GM15510 (cell line): ENCODE results near the gene FAM193A.

Experiments used
- POLR2A ChIP-seq: IDR thresholded peaks from 3 replicates; pipeline ENCODE4 v1.6.1; 2011; ENCODE audit warnings: borderline replicate concordance; ENCODE audit not compliant: insufficient read length; ENCODE audit errors: extremely low read depth

Gene FAM193A

GRCh38 chr4:2615821-2616220 lies 79.4 kb downstream of the FAM193A start:
- no peak for TF ChIP-seq POLR2A

DNA sequence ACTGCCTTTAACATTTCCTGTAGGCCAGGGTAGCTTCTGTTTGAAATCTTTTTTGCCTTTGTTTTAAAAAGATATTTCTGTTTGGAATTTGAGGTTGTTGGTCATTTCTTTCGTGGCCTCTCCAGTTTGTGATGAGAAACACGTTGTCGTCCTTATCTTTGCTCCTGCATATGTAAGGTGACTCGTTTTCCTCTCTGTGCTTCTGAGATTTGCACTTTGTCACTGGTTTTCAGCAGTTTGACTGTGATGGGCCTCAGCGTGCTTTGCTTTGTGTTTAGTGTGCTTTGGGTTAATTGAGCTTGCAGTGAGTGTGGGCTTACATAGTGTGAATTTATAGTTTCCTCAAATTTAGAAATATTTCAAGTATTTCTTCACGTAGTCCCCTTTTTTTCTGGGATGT lies 81.5 kb downstream of the FAM193A start:
- TF ChIP-seq POLR2A, result no peak

- no peak for TF ChIP-seq POLR2A
Measured at GRCh38 chr4:2619459-2619858, 83.0 kb downstream of the FAM193A start.

- TF ChIP-seq POLR2A, result no peak
Measured at GRCh38 chr4:2621419-2621818, 85.0 kb downstream of the FAM193A start.

GRCh38 chr4:2623442-2623841 lies 87.0 kb downstream of the FAM193A start:
- TF ChIP-seq POLR2A, result no peak

- no peak for TF ChIP-seq POLR2A
Measured at GRCh38 chr4:2624782-2625530, 88.5 kb downstream of the FAM193A start.

- TF ChIP-seq POLR2A, result no peak
Measured at GRCh38 chr4:2626231-2626630, 89.8 kb downstream of the FAM193A start.

DNA sequence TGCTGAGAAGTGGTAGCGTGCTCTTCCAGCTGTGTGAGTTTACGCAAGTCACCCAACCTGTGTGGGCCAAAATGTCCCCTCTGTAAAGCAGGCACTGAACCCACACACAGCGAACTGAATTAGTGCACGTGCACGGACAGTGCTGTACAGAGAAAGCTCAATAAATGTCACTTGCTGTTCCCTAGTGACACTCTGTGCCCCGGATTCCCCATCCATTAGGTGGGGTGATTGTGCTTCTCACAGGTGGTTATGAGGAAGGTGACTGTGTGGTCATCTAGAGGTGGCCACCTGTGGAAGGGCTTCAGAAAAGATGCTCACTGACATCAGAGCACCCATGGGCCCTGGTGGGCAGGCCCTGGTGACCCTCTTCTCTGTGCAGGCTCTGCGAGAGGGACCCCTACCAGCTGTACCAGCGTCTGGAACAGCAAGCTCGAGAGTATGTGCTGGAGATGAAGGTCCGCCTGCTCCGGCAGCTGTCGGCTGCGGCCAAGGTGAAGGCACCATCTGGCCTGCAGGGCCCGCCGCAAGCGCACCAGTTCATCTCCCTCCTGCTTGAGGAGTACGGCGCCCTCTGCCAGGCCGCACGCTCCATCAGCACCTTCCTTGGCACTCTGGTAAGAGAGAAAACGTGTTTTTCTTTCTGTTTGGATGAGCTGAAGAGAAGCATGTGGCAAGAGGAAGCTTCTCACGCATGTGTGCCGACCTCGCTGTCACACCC lies 94.3 kb downstream of the FAM193A start:
- TF ChIP-seq POLR2A, result no peak

- no peak for TF ChIP-seq POLR2A
Measured at GRCh38 chr4:2634014-2634413, 97.6 kb downstream of the FAM193A start.

- TF ChIP-seq POLR2A, result no peak
Measured at GRCh38 chr4:2636331-2636730, 99.9 kb downstream of the FAM193A start.

DNA sequence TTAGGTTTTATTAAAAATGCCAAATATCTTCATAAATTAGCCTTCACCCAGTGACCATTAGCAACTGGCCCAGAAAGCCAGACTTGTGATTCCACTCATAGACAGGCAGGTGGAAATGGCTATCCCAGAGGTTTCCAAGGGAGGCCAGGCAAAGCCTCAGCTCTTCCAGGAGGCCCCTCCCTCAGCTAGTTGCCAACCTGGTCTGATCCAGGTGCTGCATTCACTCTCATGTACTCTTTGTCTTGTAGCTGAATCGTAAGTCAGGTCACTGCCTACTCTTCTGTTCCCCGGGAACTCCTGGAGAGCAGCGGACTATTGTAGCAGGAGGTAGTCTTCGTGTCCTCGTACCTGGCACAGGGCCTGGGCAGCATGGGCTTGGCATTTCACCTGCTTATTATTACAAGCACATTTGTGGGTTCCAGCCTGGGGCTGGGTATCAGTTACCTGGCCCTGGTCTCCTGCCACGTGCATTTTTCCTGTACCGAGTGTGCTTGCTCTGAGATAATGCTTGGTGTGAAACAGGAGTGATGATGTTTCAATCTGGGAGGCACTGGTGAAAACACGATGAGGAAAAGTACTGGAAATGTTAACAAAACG lies 101.6 kb downstream of the FAM193A start:
- no peak for TF ChIP-seq POLR2A

- no peak for TF ChIP-seq POLR2A
Measured at GRCh38 chr4:2638730-2639129, 102.3 kb downstream of the FAM193A start.

- no peak for TF ChIP-seq POLR2A
Measured at GRCh38 chr4:2642968-2643367, 106.5 kb downstream of the FAM193A start.

- TF ChIP-seq POLR2A, result no peak
Measured at GRCh38 chr4:2643555-2643954, 107.1 kb downstream of the FAM193A start.

GRCh38 chr4:2646396-2647149 lies 110.1 kb downstream of the FAM193A start:
- no peak for TF ChIP-seq POLR2A
